ENCODE results near the gene DRICH1.

GRCh38 chr22:23570681-23571080, 61.4 kb downstream of the DRICH1 start:
- no peak for TF ChIP-seq POLR2A (IDR thresholded peaks at IDR 0.05; ENCODE audit: low read depth, low read length)
- no peak for TF ChIP-seq POLR2AphosphoS5 (IDR thresholded peaks at IDR 0.05; ENCODE audit: low read depth, low read length)
- TF ChIP-seq TAF1 (IDR thresholded peaks at IDR 0.05; ENCODE audit: low read depth, low read length): no peak
- TF ChIP-seq PAX5 (IDR thresholded peaks at IDR 0.05; ENCODE audit: insufficient read depth, low read length, severe bottlenecking): no peak
- no peak for TF ChIP-seq POU2F2 (IDR thresholded peaks at IDR 0.05; ENCODE audit: low read depth, low read length)
